HEK293T (cell line): ENCODE measurements around the gene KCNE2.

ENCODE experiments used
- ARNT ChIP-seq: fragments of 450-650 bp; IDR thresholded peaks from 2 replicates; pipeline ENCODE4 v1.6.1; 2017; ENCODE audit warnings: mild to moderate bottlenecking
- BHLHE40 ChIP-seq: fragments of 450-650 bp; IDR thresholded peaks from 2 replicates; pipeline ENCODE4 v1.6.1; 2016; ENCODE audit warnings: mild to moderate bottlenecking, moderate library complexity, borderline replicate concordance
- CTBP1 ChIP-seq: fragments of 450-650 bp; IDR thresholded peaks from 2 replicates; pipeline ENCODE4 v1.6.1; 2016; ENCODE audit warnings: borderline replicate concordance
- FOXM1 ChIP-seq: fragments of 450-650 bp; IDR thresholded peaks from 2 replicates; pipeline ENCODE4 v1.6.1; 2017; ENCODE audit warnings: mild to moderate bottlenecking, borderline replicate concordance
- NFRKB ChIP-seq: fragments of 450-650 bp; IDR thresholded peaks from 2 replicates; pipeline ENCODE4 v1.6.1; 2016; ENCODE audit warnings: mild to moderate bottlenecking, moderate library complexity
- ZNF384 ChIP-seq: fragments of 450-650 bp; IDR thresholded peaks from 2 replicates; pipeline ENCODE4 v1.6.1; 2016

- TF ChIP-seq FOXM1 (no peak), ARNT (no peak), NFRKB (no peak), CTBP1 (no peak), ZNF384 (no peak), BHLHE40 (no peak)
These were observed 1.7 kb upstream of the KCNE2 start for GRCh38 chr21:34362136-34362444.
